Upper lobe of right lung (tissue), 1 donor: ENCODE measurements around the gene MMP15. TPM values are rescaled to one million over a fixed set of nuclear protein-coding genes. Genes with fewer than 3 reads are reported as not detected.

ENCODE experiments used
- ATAC-seq: fragments of 200-7000 bp; cut with Tn5 transposase; one replicate; pipeline ENCODE4 v1.9.1; 2020; ENCODE audit warnings: mild to moderate bottlenecking, moderate library complexity
- DNase-seq: peaks from one replicate; pipeline ENCODE4 v3.0.0-alpha.2; 2020
- H3K27ac ChIP-seq: fragments of 200-600 bp; one replicate; pipeline ENCODE4 v1.8.0; 2022
- H3K27me3 ChIP-seq: fragments of 200-600 bp; one replicate; pipeline ENCODE4 v1.8.0; 2022; ENCODE audit warnings: mild to moderate bottlenecking
- H3K36me3 ChIP-seq: fragments of 200-600 bp; one replicate; pipeline ENCODE4 v1.8.0; 2022
- H3K4me1 ChIP-seq: fragments of 200-600 bp; one replicate; pipeline ENCODE4 v1.8.0; 2022
- H3K4me3 ChIP-seq: fragments of 200-600 bp; one replicate; pipeline ENCODE4 v1.8.0; 2022; ENCODE audit warnings: mild to moderate bottlenecking
- H3K9me3 ChIP-seq: fragments of 200-600 bp; one replicate; pipeline ENCODE4 v1.8.0; 2022
- CTCF ChIP-seq: fragments of 200-600 bp; IDR thresholded peaks from one replicate; pipeline ENCODE4 v1.8.0; 2022; ENCODE audit warnings: antibody characterized with exemption
- intact Hi-C: fragments of 100-400 bp; cut with DNase I; formaldehyde crosslinking; loops from one replicate; pipeline ENCODE4 v1.11.0; 2022
- total RNA-seq: library from RNA; stranded (reverse); fragmentation: NEBNext Ultra II Directional; extraction: Animal tissue kit (Norgen Biotek cat#: 25700); gene quantifications from one replicate; pipeline ENCODE4 v1.2.1, GENCODE V29; 2021
- donor health status: DM: no; HTN: yes; CAD: no; lungs with severe emphysema.

MMP15 gene
- total RNA-seq, 1 donor from 2014 or later = 25.2 TPM

GRCh38 chr16:57988929-57989328, 36.6 kb upstream of the MMP15 start:
- intact Hi-C loops = no loop called here
- DNase-seq (no peak), ATAC-seq (no peak)
- H3K4me1 ChIP-seq = peaks cover 8% of the 10 kb centered on the region
- H3K9me3 ChIP-seq = no peaks in the 10 kb centered on the region
- H3K36me3 ChIP-seq = no peaks in the 10 kb centered on the region
- H3K27ac ChIP-seq = no peak overlapping the region
- no peak overlapping the region for H3K4me3 ChIP-seq
- no peak for TF ChIP-seq CTCF
- H3K27me3 ChIP-seq = no peaks in the 10 kb centered on the region

- peaks cover 21% of the 10 kb centered on the region for H3K4me1 ChIP-seq
- TF ChIP-seq CTCF = no peak
- intact Hi-C loops = no loop called here
- no peaks in the 10 kb centered on the region for H3K27me3 ChIP-seq
- no peak overlapping the region for H3K4me3 ChIP-seq
- H3K9me3 ChIP-seq = no peaks in the 10 kb centered on the region
- no peak for DNase-seq
- peaks cover 9% of the 10 kb centered on the region for H3K36me3 ChIP-seq
- ATAC-seq = no peak
- peak overlapping the region; percentile 42 for H3K27ac ChIP-seq
These were observed 33.9 kb upstream of the MMP15 start for GRCh38 chr16:57991551-57992059.

GRCh38 chr16:57992084-57992483, 33.5 kb upstream of the MMP15 start:
- H3K4me1 ChIP-seq = peaks cover 21% of the 10 kb centered on the region
- DNase-seq = peak; percentile 59
- H3K9me3 ChIP-seq = no peaks in the 10 kb centered on the region
- no peak for TF ChIP-seq CTCF
- H3K36me3 ChIP-seq = peaks cover 14% of the 10 kb centered on the region
- peak overlapping the region; percentile 42 for H3K27ac ChIP-seq
- H3K4me3 ChIP-seq = no peak overlapping the region
- no peaks in the 10 kb centered on the region for H3K27me3 ChIP-seq
- intact Hi-C loops = no loop called here
- ATAC-seq = no peak

GRCh38 chr16:57993438-57993837, 32.1 kb upstream of the MMP15 start:
- Histone ChIP-seq H3K9me3 (no peaks in the 10 kb centered on the region), H3K4me3 (no peak overlapping the region), H3K27ac (peak overlapping the region; percentile 60), H3K27me3 (no peaks in the 10 kb centered on the region), H3K4me1 (peaks cover 28% of the 10 kb centered on the region), H3K36me3 (peaks cover 23% of the 10 kb centered on the region)
- intact Hi-C loops = no loop called here
- ATAC-seq = peak; percentile 1
- DNase-seq = no peak
- TF ChIP-seq CTCF = no peak

- peaks cover 23% of the 10 kb centered on the region for H3K36me3 ChIP-seq
These were observed 31.7 kb upstream of the MMP15 start for GRCh38 chr16:57993897-57994296.

More at GRCh38 chr16:57993897-57994296, 31.7 kb upstream of the MMP15 start:
- H3K4me1 ChIP-seq = peaks cover 33% of the 10 kb centered on the region
- no peak overlapping the region for H3K27ac ChIP-seq
- H3K9me3 ChIP-seq = no peaks in the 10 kb centered on the region
- ATAC-seq = no peak
- intact Hi-C loops = no loop called here
- H3K4me3 ChIP-seq = no peak overlapping the region
- no peak for TF ChIP-seq CTCF
- DNase-seq = peak; percentile 65
- no peaks in the 10 kb centered on the region for H3K27me3 ChIP-seq
